HepG2 (cell line): ENCODE measurements around the gene MRPL28. TPM values are rescaled to one million over a fixed set of nuclear protein-coding genes. Genes with fewer than 3 reads are reported as not detected.

Experiments used
- ARHGAP35 ChIP-seq: sonication (generic); formaldehyde crosslinking; IDR thresholded peaks from 2 replicates; pipeline ENCODE4 v1.9.0; 2022; ENCODE audit warnings: mild to moderate bottlenecking, inconsistent platforms, moderate library complexity, missing genetic modification reagents, borderline replicate concordance
- CREB1 ChIP-seq, 2 experiments: fragments of 450-650 bp in 1 of 2; IDR thresholded peaks; 2 replicates each; pipeline ENCODE4 v1.6.1; 2016 to 2017; ENCODE audit warnings: control low read depth in 1 of 2, mild to moderate bottlenecking in 1 of 2, missing compliant biosample characterization in 1 of 2, missing genetic modification characterization in 1 of 2
- ELF3 ChIP-seq: IDR thresholded peaks from 2 replicates; pipeline ENCODE4 v1.6.1; 2016; ENCODE audit warnings: missing genetic modification reagents, missing compliant biosample characterization
- GATA4 ChIP-seq: sonication (generic); IDR thresholded peaks from 2 replicates; pipeline ENCODE4 v1.6.1; 2016; ENCODE audit warnings: antibody characterized with exemption, low read depth, borderline replicate concordance
- IRF2 ChIP-seq: IDR thresholded peaks from 2 replicates; pipeline ENCODE4 v1.6.1; 2018; ENCODE audit warnings: missing genetic modification reagents, missing compliant biosample characterization
- KLF11 ChIP-seq: IDR thresholded peaks from 2 replicates; pipeline ENCODE4 v1.6.1; 2016; ENCODE audit warnings: missing compliant biosample characterization
- NFE2L2 ChIP-seq: fragments of 150-350 bp; IDR thresholded peaks from 2 replicates; pipeline ENCODE4 v1.6.1; 2014; ENCODE audit warnings: low read length
- SOX5 ChIP-seq: IDR thresholded peaks from 2 replicates; pipeline ENCODE4 v1.6.1; 2016; ENCODE audit warnings: borderline replicate concordance
- ZNF235 ChIP-seq: sonication (generic); formaldehyde crosslinking; IDR thresholded peaks from 2 replicates; pipeline ENCODE4 v1.8.1; 2023; ENCODE audit warnings: mild to moderate bottlenecking, missing genetic modification reagents, borderline replicate concordance
- ZNF441 ChIP-seq: sonication (generic); formaldehyde crosslinking; IDR thresholded peaks from 2 replicates; pipeline ENCODE4 v1.7.0; 2021; ENCODE audit warnings: missing genetic modification reagents, borderline replicate concordance
- polyA plus RNA-seq, 8 experiments: library from polyadenylated mRNA; depleted of rRNA in 3 of 8; stranded (reverse) in 7 of 8; unstranded in 1 of 8; fragments of >200 nt; fragmentation: Illumina TruSeq in 4 of 8; extraction: Trizol in 4 of 8; gene quantifications; 2 replicates each; pipeline versions ENCODE4 v1.2.1 to v1.2.3, GENCODE V29; 2011 to 2016; ENCODE audit warnings: low read depth in 4 of 8, missing spikeins in 1 of 8, mixed read lengths in 1 of 8; ENCODE audit not compliant: insufficient read depth in 1 of 8
- total RNA-seq, 5 experiments: library from RNA; depleted of rRNA; stranded (reverse); fragments of >200 nt; fragmentation: Illumina TruSeq; extraction: Trizol; gene quantifications; 2 replicates each; pipeline ENCODE4 v1.2.3, GENCODE V29; 2016; ENCODE audit warnings: low read depth in 1 of 5
- TF ChIP-seq, protein P1 (sequence below): sonication (generic); formaldehyde crosslinking; IDR thresholded peaks from 2 replicates; pipeline ENCODE4 v1.4.0; 2020; ENCODE audit warnings: mild to moderate bottlenecking, missing genetic modification reagents
- TF ChIP-seq, protein P2 (sequence below): conservative IDR thresholded peaks from 2 replicates; pipeline ENCODE4 v1.6.1; 2018; ENCODE audit warnings: missing genetic modification reagents
- TF ChIP-seq, protein P3 (sequence below): sonication (generic); formaldehyde crosslinking; IDR thresholded peaks from 2 replicates; pipeline ENCODE4 v1.4.0; 2020; ENCODE audit warnings: missing genetic modification reagents, borderline replicate concordance
- TF ChIP-seq, protein P4 (sequence below): sonication (generic); IDR thresholded peaks from 2 replicates; pipeline ENCODE4 v1.6.1; 2016; ENCODE audit warnings: low read depth, borderline replicate concordance

Gene MRPL28
- total and polyA plus RNA-seq, 2 of the 13 experiments (the other 11 are each of a cell fraction or from before 2014, with no cell fraction given), result 114 to 135 TPM

DNA sequence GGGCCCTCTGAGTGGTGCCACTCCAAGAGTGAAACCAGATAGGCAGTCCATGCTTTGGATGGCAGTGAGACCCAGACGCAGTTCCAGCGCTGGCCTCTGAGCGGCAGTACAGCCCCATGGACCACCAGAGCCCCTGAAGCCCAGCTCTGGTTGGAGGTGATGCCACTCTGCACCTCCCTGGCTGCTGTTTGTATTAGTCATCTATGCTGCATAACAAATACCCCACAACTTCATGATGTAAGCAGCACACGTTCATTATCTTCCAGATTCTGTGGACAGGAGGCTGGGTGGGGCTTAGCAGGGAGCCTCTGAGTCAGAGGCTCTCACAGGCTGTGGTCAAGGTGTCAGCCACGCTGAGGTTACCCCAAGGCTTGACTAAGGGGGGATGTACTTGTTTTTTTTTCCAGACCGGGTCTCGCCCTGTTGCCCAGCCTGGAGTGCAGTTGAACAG lies 21.6 kb upstream of the MRPL28 start (continued):
- TF ChIP-seq, protein P1, sequence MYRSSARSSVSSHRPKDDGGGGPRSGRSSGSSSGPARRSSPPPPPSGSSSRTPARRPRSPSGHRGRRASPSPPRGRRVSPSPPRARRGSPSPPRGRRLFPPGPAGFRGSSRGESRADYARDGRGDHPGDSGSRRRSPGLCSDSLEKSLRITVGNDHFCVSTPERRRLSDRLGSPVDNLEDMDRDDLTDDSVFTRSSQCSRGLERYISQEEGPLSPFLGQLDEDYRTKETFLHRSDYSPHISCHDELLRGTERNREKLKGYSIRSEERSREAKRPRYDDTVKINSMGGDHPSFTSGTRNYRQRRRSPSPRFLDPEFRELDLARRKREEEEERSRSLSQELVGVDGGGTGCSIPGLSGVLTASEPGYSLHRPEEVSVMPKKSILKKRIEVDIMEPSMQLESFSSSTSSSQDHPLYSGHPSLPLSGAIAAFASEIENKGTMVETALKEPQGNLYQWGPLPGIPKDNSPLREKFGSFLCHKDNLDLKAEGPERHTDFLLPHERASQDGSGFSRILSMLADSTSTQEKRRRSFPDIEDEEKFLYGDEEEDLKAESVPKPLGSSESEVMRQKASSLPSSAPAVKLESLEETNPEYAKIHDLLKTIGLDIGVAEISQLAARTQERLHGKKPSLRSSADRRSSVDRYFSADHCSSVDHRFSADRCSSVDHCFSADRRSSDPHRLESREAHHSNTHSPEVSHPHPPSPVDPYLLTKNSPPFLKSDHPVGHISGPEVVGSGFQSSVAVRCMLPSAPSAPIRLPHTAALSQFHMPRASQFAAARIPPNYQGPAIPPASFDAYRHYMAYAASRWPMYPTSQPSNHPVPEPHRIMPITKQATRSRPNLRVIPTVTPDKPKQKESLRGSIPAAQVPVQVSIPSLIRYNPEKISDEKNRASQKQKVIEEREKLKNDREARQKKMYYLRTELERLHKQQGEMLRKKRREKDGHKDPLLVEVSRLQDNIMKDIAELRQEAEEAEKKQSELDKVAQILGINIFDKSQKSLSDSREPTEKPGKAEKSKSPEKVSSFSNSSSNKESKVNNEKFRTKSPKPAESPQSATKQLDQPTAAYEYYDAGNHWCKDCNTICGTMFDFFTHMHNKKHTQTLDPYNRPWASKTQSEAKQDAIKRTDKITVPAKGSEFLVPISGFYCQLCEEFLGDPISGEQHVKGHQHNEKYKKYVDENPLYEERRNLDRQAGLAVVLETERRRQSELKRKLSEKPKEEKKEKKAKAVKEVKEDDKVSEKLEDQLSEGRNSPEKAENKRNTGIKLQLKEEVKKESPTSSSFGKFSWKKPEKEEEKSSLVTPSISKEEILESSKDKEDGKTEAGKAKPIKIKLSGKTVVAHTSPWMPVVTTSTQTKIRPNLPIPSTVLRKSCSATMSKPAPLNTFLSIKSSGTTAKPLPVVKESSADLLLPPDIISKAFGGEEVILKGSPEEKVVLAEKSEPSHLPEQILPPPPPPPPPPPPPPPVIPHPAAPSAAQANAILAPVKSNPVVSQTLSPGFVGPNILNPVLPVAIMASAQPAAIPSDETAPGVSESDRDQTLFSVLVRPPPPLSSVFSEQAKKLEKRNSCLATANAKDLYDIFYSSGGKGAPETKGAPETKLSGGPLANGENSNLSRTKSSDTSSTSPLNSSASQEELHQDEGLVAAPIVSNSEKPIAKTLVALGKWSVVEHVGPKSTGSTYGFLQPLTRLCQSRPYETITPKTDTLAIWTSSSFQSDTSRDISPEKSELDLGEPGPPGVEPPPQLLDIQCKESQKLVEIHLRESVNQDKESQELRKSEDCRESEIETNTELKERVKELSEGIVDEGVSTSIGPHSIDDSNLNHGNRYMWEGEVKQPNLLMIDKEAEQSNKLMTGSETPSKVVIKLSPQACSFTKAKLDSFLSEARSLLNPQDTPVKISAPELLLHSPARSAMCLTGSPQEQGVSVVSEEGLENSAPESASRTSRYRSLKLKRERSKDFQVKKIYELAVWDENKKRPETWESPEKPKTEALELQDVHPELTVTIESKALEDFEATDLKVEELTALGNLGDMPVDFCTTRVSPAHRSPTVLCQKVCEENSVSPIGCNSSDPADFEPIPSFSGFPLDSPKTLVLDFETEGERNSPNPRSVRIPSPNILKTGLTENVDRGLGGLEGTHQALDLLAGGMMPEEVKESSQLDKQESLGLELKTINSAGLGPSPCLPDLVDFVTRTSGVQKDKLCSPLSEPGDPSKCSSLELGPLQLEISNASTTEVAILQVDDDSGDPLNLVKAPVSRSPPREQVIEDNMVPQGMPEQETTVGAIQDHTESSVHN (CRISPR knock-in tag), result no peak
- TF ChIP-seq ZNF441 (CRISPR knock-in tag), result no peak
- TF ChIP-seq NFE2L2, result no peak
- no peak for TF ChIP-seq SOX5 (CRISPR knock-in tag)
- 0 out of 2 replicates have a peak, but pooled peaks have one; percentile 29 for TF ChIP-seq IRF2
- 0 out of 2 replicates have a peak, but pooled peaks have one; percentile 17 for TF ChIP-seq ELF3
- no peak for TF ChIP-seq CREB1 (IDR thresholded peaks at IDR 0.05)
- no peak for TF ChIP-seq CREB1 (CRISPR knock-in tag; IDR thresholded peaks at IDR 0.05)
- no peak for TF ChIP-seq ARHGAP35 (CRISPR knock-in tag)
- TF ChIP-seq KLF11 (CRISPR knock-in tag), result no peak
- no peak for TF ChIP-seq GATA4
- TF ChIP-seq, protein P2, sequence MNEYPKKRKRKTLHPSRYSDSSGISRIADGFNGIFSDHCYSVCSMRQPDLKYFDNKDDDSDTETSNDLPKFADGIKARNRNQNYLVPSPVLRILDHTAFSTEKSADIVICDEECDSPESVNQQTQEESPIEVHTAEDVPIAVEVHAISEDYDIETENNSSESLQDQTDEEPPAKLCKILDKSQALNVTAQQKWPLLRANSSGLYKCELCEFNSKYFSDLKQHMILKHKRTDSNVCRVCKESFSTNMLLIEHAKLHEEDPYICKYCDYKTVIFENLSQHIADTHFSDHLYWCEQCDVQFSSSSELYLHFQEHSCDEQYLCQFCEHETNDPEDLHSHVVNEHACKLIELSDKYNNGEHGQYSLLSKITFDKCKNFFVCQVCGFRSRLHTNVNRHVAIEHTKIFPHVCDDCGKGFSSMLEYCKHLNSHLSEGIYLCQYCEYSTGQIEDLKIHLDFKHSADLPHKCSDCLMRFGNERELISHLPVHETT, result no peak
- TF ChIP-seq, protein P3, sequence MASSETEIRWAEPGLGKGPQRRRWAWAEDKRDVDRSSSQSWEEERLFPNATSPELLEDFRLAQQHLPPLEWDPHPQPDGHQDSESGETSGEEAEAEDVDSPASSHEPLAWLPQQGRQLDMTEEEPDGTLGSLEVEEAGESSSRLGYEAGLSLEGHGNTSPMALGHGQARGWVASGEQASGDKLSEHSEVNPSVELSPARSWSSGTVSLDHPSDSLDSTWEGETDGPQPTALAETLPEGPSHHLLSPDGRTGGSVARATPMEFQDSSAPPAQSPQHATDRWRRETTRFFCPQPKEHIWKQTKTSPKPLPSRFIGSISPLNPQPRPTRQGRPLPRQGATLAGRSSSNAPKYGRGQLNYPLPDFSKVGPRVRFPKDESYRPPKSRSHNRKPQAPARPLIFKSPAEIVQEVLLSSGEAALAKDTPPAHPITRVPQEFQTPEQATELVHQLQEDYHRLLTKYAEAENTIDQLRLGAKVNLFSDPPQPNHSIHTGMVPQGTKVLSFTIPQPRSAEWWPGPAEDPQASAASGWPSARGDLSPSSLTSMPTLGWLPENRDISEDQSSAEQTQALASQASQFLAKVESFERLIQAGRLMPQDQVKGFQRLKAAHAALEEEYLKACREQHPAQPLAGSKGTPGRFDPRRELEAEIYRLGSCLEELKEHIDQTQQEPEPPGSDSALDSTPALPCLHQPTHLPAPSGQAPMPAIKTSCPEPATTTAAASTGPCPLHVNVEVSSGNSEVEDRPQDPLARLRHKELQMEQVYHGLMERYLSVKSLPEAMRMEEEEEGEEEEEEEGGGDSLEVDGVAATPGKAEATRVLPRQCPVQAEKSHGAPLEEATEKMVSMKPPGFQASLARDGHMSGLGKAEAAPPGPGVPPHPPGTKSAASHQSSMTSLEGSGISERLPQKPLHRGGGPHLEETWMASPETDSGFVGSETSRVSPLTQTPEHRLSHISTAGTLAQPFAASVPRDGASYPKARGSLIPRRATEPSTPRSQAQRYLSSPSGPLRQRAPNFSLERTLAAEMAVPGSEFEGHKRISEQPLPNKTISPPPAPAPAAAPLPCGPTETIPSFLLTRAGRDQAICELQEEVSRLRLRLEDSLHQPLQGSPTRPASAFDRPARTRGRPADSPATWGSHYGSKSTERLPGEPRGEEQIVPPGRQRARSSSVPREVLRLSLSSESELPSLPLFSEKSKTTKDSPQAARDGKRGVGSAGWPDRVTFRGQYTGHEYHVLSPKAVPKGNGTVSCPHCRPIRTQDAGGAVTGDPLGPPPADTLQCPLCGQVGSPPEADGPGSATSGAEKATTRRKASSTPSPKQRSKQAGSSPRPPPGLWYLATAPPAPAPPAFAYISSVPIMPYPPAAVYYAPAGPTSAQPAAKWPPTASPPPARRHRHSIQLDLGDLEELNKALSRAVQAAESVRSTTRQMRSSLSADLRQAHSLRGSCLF, result no peak
- TF ChIP-seq ZNF235 (CRISPR knock-in tag), result no peak
- TF ChIP-seq, protein P4, sequence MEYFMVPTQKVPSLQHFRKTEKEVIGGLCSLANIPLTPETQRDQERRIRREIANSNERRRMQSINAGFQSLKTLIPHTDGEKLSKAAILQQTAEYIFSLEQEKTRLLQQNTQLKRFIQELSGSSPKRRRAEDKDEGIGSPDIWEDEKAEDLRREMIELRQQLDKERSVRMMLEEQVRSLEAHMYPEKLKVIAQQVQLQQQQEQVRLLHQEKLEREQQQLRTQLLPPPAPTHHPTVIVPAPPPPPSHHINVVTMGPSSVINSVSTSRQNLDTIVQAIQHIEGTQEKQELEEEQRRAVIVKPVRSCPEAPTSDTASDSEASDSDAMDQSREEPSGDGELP, result no peak
